ENCODE data around the gene CFAP54. TPM values are rescaled to one million over a fixed set of nuclear protein-coding genes. Genes with fewer than 3 reads are reported as not detected.
A peak's percentile ranks its signal among the peaks of the same experiment; 100 is the strongest.

Gene CFAP54
- total and polyA plus RNA-seq, 2 donors (not counting 1 experiment from before 2014, with no cell fraction given) = 0.93 to 7.1 TPM

- H3K27me3 ChIP-seq (ENCODE audit: control insufficient read depth, insufficient read depth, low read length) = no peaks in the 10 kb centered on the region
- H3K36me3 ChIP-seq (ENCODE audit: control insufficient read depth, insufficient read depth, low read length) = no peaks in the 10 kb centered on the region
- peak overlapping the region; percentile 69 for H3K27ac ChIP-seq (ENCODE audit: insufficient read depth, low read length)
- no peaks in the 10 kb centered on the region for H3K79me2 ChIP-seq (ENCODE audit: control insufficient read depth, insufficient read depth, low read length)
- no peak overlapping the region for H3K9ac ChIP-seq (ENCODE audit: insufficient read depth, low read length)
- no peaks in the 10 kb centered on the region for H3K9me3 ChIP-seq (ENCODE audit: control insufficient read depth, insufficient read depth, low read depth, low read length)
- TF ChIP-seq CTCF (conservative IDR thresholded peaks at IDR 0.05 in 1 of 2, IDR thresholded peaks at IDR 0.05 in 1 of 2; ENCODE audit: low read depth in 1 of 2, low read length in 2 of 2) (no peak), EZH2 (IDR thresholded peaks at IDR 0.05; ENCODE audit: low read length, missing control alignments) (no peak)
- H2AFZ ChIP-seq (ENCODE audit: low read length) = peak overlapping the region; percentile 64
- H3K4me3 ChIP-seq (replicated peaks in 1 of 4; ENCODE audit: control extremely low read depth in 1 of 4, insufficient read depth in 1 of 4, low read depth in 3 of 4, low read length in 4 of 4) = no peak overlapping the region
- peaks cover 15% of the 10 kb centered on the region for H3K4me1 ChIP-seq (ENCODE audit: control insufficient read depth, extremely low read depth, insufficient read depth, low read length)
- H4K20me1 ChIP-seq (ENCODE audit: control insufficient read depth, extremely low read depth, insufficient read depth, low read length) = no peaks in the 10 kb centered on the region
- DNase-seq (ENCODE audit: low read depth in 2 of 2) = peak; percentile 68 to 88
- no peak overlapping the region for H3K4me2 ChIP-seq (ENCODE audit: extremely low read depth, insufficient read depth, low read length)
Measured at GRCh38 chr12:96471368-96472050, 17.9 kb upstream of the CFAP54 start.

GRCh38 chr12:96472384-96472783, 17.0 kb upstream of the CFAP54 start:
- H3K9me3 ChIP-seq (ENCODE audit: control insufficient read depth, insufficient read depth, low read depth, low read length) = no peaks in the 10 kb centered on the region
- H2AFZ ChIP-seq (ENCODE audit: low read length) = no peak overlapping the region
- TF ChIP-seq CTCF (conservative IDR thresholded peaks at IDR 0.05 in 1 of 2, IDR thresholded peaks at IDR 0.05 in 1 of 2; ENCODE audit: low read depth in 1 of 2, low read length in 2 of 2) (no peak), EZH2 (IDR thresholded peaks at IDR 0.05; ENCODE audit: low read length, missing control alignments) (no peak)
- no peak overlapping the region for H3K4me3 ChIP-seq (replicated peaks in 1 of 4; ENCODE audit: control extremely low read depth in 1 of 4, insufficient read depth in 1 of 4, low read depth in 3 of 4, low read length in 4 of 4)
- peaks cover 15% of the 10 kb centered on the region for H3K4me1 ChIP-seq (ENCODE audit: control insufficient read depth, extremely low read depth, insufficient read depth, low read length)
- peak in 1 of 2 donors; percentile 36 for DNase-seq (ENCODE audit: low read depth in 2 of 2)
- H3K4me2 ChIP-seq (ENCODE audit: extremely low read depth, insufficient read depth, low read length) = no peak overlapping the region
- H3K79me2 ChIP-seq (ENCODE audit: control insufficient read depth, insufficient read depth, low read length) = no peaks in the 10 kb centered on the region
- H3K27ac ChIP-seq (ENCODE audit: insufficient read depth, low read length) = no peak overlapping the region
- H3K27me3 ChIP-seq (ENCODE audit: control insufficient read depth, insufficient read depth, low read length) = no peaks in the 10 kb centered on the region
- no peaks in the 10 kb centered on the region for H3K36me3 ChIP-seq (ENCODE audit: control insufficient read depth, insufficient read depth, low read length)
- H4K20me1 ChIP-seq (ENCODE audit: control insufficient read depth, extremely low read depth, insufficient read depth, low read length) = no peaks in the 10 kb centered on the region
- no peak overlapping the region for H3K9ac ChIP-seq (ENCODE audit: insufficient read depth, low read length)

- no peaks in the 10 kb centered on the region for H3K9me3 ChIP-seq (ENCODE audit: control insufficient read depth, insufficient read depth, low read depth, low read length)
- no peak overlapping the region for H2AFZ ChIP-seq (ENCODE audit: low read length)
- H3K4me3 ChIP-seq (replicated peaks in 1 of 4; ENCODE audit: control extremely low read depth in 1 of 4, insufficient read depth in 1 of 4, low read depth in 3 of 4, low read length in 4 of 4) = no peak overlapping the region
- no peak overlapping the region for H3K4me2 ChIP-seq (ENCODE audit: extremely low read depth, insufficient read depth, low read length)
- peak in 1 of 2 donors; percentile 54 for DNase-seq (ENCODE audit: low read depth in 2 of 2)
- peaks cover 15% of the 10 kb centered on the region for H3K4me1 ChIP-seq (ENCODE audit: control insufficient read depth, extremely low read depth, insufficient read depth, low read length)
- H3K27ac ChIP-seq (ENCODE audit: insufficient read depth, low read length) = no peak overlapping the region
- H4K20me1 ChIP-seq (ENCODE audit: control insufficient read depth, extremely low read depth, insufficient read depth, low read length) = no peaks in the 10 kb centered on the region
- no peak overlapping the region for H3K9ac ChIP-seq (ENCODE audit: insufficient read depth, low read length)
- no peaks in the 10 kb centered on the region for H3K79me2 ChIP-seq (ENCODE audit: control insufficient read depth, insufficient read depth, low read length)
- no peaks in the 10 kb centered on the region for H3K36me3 ChIP-seq (ENCODE audit: control insufficient read depth, insufficient read depth, low read length)
- H3K27me3 ChIP-seq (ENCODE audit: control insufficient read depth, insufficient read depth, low read length) = no peaks in the 10 kb centered on the region
- no peak for TF ChIP-seq CTCF (conservative IDR thresholded peaks at IDR 0.05 in 1 of 2, IDR thresholded peaks at IDR 0.05 in 1 of 2; ENCODE audit: low read depth in 1 of 2, low read length in 2 of 2)
- no peak for TF ChIP-seq EZH2 (IDR thresholded peaks at IDR 0.05; ENCODE audit: low read length, missing control alignments)
Measured at GRCh38 chr12:96473394-96474093, 15.8 kb upstream of the CFAP54 start.

Data from fibroblast of lung (primary cell).